Astrocyte (in vitro differentiated cells and primary cell): ENCODE measurements around the gene SCTR. TPM values are rescaled to one million over a fixed set of nuclear protein-coding genes. Genes with fewer than 3 reads are reported as not detected.

Experiments
- DNase-seq: peaks from one replicate; pipeline ENCODE4 v3.0.0-alpha.2; 2010; ENCODE audit warnings: low read depth
- FAIRE-seq: peaks from 2 replicates; lab custom pipeline; 2011; peaks lifted over from hg19 to GRCh38; lab: Jason Lieb, UNC
- H2AFZ ChIP-seq: 2 replicates; pipeline ENCODE4 v1.6.0; 2012; ENCODE audit warnings: low read depth, low read length, inconsistent platforms
- H3K27ac ChIP-seq: 2 replicates; pipeline ENCODE4 v1.5.1; 2011; ENCODE audit warnings: low read depth, low read length, inconsistent platforms
- H3K27me3 ChIP-seq: 2 replicates; pipeline ENCODE4 v1.6.0; 2011; ENCODE audit warnings: low read length, inconsistent platforms; ENCODE audit not compliant: insufficient read depth
- H3K36me3 ChIP-seq: 2 replicates; pipeline ENCODE4 v1.5.1; 2011; ENCODE audit warnings: low read length, inconsistent platforms; ENCODE audit not compliant: insufficient read depth
- H3K4me1 ChIP-seq: 2 replicates; pipeline ENCODE4 v1.5.1; 2011; ENCODE audit warnings: low read length, inconsistent platforms; ENCODE audit not compliant: insufficient read depth
- H3K4me2 ChIP-seq: 2 replicates; pipeline ENCODE4 v1.6.0; 2012; ENCODE audit warnings: low read length, inconsistent platforms
- H3K4me3 ChIP-seq: 2 replicates; pipeline ENCODE4 v1.5.1; 2011; ENCODE audit warnings: low read depth, mild to moderate bottlenecking, low read length, inconsistent platforms; ENCODE audit not compliant: insufficient read depth
- H3K79me2 ChIP-seq: 2 replicates; pipeline ENCODE4 v1.6.0; 2012; ENCODE audit warnings: mild to moderate bottlenecking, low read length, inconsistent platforms; ENCODE audit not compliant: insufficient read depth
- H3K9ac ChIP-seq: 2 replicates; pipeline ENCODE4 v1.6.0; 2012; ENCODE audit warnings: mild to moderate bottlenecking, low read length, inconsistent platforms
- H3K9me3 ChIP-seq: 2 replicates; pipeline ENCODE4 v1.5.1; 2012; ENCODE audit warnings: low read depth, mild to moderate bottlenecking, low read length, inconsistent platforms; ENCODE audit not compliant: insufficient read depth
- H4K20me1 ChIP-seq: 2 replicates; pipeline ENCODE4 v1.6.0; 2012; ENCODE audit warnings: low read length, inconsistent platforms; ENCODE audit not compliant: insufficient read depth
- H3K27ac Mint-ChIP-seq: one replicate; pipeline ENCODE4 v1.8.0; 2021; ENCODE audit warnings: mild to moderate bottlenecking, mixed read lengths; ENCODE audit not compliant: unreplicated experiment
- H3K27me3 Mint-ChIP-seq: one replicate; pipeline ENCODE4 v1.8.0; 2021; ENCODE audit warnings: low read depth, mixed read lengths; ENCODE audit not compliant: unreplicated experiment
- H3K36me3 Mint-ChIP-seq: one replicate; pipeline ENCODE4 v1.8.0; 2021; ENCODE audit warnings: low read depth, mixed read lengths; ENCODE audit not compliant: unreplicated experiment
- H3K4me1 Mint-ChIP-seq: one replicate; pipeline ENCODE4 v1.8.0; 2021; ENCODE audit warnings: low read depth, mixed read lengths; ENCODE audit not compliant: unreplicated experiment
- H3K4me3 Mint-ChIP-seq: one replicate; pipeline ENCODE4 v1.8.0; 2021; ENCODE audit warnings: mild to moderate bottlenecking, moderate library complexity, mixed read lengths; ENCODE audit not compliant: unreplicated experiment
- H3K9me3 Mint-ChIP-seq: one replicate; pipeline ENCODE4 v1.8.0; 2021; ENCODE audit warnings: mild to moderate bottlenecking, mixed read lengths; ENCODE audit not compliant: unreplicated experiment
- EZH2 ChIP-seq: IDR thresholded peaks from 2 replicates; pipeline ENCODE4 v1.6.1; 2012; ENCODE audit warnings: mild to moderate bottlenecking, low read length, inconsistent platforms; ENCODE audit not compliant: insufficient read depth
- total RNA-seq: library from RNA; stranded (reverse); gene quantifications from 2 replicates; pipeline ENCODE4 v1.2.1, GENCODE V29; 2021
- TF ChIP-seq, protein P1 (sequence below): IDR thresholded peaks from 2 replicates; pipeline ENCODE4 v1.5.1; 2011; ENCODE audit warnings: low read depth, mild to moderate bottlenecking, inconsistent platforms, low read length, moderate library complexity; ENCODE audit not compliant: insufficient read depth

SCTR gene
- total RNA-seq, 1 donor from 2014 or later: not detected

DNA sequence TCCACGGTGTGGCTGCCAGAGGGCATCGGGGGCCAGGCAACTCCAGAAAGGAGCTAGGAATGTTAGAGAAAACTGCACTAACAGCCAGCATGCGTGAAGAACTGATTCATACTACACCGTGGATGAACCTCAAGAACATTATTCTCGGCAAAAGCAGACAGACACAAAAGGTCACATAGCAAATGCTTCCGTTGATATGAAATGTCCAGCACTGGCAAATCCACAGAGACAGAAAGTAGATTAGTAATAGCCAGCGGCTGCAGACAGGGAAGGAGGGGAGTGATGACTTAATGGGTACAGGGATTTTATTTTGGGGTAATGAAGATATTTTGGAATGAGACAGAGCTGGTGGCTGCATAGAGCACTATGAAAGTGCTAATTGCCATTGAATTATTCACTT, 37.4 kb downstream of the SCTR start:
- no peak overlapping the region for H3K4me3 ChIP-seq
- Mint-ChIP-seq H3K9me3 (no peaks in the 10 kb centered on the region), H3K27me3 (peaks cover 5% of the 10 kb centered on the region), H3K4me3 (no peak overlapping the region), H3K36me3 (no peaks in the 10 kb centered on the region), H3K4me1 (peaks cover 54% of the 10 kb centered on the region), H3K27ac (peak overlapping the region; percentile 49)
- H3K9ac ChIP-seq: no peak overlapping the region
- TF ChIP-seq, protein P1, sequence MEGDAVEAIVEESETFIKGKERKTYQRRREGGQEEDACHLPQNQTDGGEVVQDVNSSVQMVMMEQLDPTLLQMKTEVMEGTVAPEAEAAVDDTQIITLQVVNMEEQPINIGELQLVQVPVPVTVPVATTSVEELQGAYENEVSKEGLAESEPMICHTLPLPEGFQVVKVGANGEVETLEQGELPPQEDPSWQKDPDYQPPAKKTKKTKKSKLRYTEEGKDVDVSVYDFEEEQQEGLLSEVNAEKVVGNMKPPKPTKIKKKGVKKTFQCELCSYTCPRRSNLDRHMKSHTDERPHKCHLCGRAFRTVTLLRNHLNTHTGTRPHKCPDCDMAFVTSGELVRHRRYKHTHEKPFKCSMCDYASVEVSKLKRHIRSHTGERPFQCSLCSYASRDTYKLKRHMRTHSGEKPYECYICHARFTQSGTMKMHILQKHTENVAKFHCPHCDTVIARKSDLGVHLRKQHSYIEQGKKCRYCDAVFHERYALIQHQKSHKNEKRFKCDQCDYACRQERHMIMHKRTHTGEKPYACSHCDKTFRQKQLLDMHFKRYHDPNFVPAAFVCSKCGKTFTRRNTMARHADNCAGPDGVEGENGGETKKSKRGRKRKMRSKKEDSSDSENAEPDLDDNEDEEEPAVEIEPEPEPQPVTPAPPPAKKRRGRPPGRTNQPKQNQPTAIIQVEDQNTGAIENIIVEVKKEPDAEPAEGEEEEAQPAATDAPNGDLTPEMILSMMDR: no peak
- TF ChIP-seq EZH2: no peak
- H3K27me3 ChIP-seq: no peaks in the 10 kb centered on the region
- no peaks in the 10 kb centered on the region for H3K9me3 ChIP-seq
- H2AFZ ChIP-seq: no peak overlapping the region
- H3K27ac ChIP-seq: no peak overlapping the region
- peaks cover 3% of the 10 kb centered on the region for H3K4me1 ChIP-seq
- DNase-seq: peak; percentile 65
- no peaks in the 10 kb centered on the region for H3K79me2 ChIP-seq
- H4K20me1 ChIP-seq: no peaks in the 10 kb centered on the region
- FAIRE-seq: no peak
- no peaks in the 10 kb centered on the region for H3K36me3 ChIP-seq
- H3K4me2 ChIP-seq: peak overlapping the region; percentile 25

DNA sequence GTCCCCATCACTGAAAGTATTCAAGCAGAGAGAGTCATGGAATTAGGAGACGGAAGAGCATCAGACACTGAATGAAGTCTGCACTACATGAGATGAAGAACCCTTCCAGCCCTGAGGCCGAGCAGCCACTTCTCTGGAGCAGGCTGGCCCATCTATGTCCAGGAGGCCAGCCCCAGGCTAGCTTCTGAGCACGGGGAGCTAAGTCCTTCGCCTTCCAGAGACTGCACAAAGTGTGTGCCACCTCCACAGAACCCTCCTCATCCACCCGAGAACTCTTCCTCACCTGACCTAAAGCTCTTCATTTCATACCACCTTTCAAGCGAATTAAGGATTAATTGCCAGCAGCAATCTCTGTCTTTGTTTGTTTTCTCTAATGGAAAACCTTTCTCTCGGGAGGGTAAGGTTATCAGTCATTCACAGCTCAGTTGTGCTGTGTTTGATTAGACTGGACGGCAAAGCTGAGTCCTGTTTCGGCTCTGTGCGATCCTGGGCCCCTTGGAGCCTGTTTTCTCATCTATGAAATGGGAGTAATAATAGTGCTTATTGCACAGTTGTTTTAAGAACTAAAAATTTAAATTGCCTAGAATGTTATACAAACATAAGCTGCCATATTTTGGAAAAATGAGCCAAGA, 38.0 kb downstream of the SCTR start:
- H3K4me1 ChIP-seq: no peaks in the 10 kb centered on the region
- H3K9me3 Mint-ChIP-seq: no peaks in the 10 kb centered on the region
- H2AFZ ChIP-seq: no peak overlapping the region
- H3K4me3 ChIP-seq: no peak overlapping the region
- H3K4me1 Mint-ChIP-seq: peaks cover 50% of the 10 kb centered on the region
- H3K27ac ChIP-seq: no peak overlapping the region
- no peaks in the 10 kb centered on the region for H4K20me1 ChIP-seq
- no peak overlapping the region for H3K4me3 Mint-ChIP-seq
- H3K79me2 ChIP-seq: no peaks in the 10 kb centered on the region
- FAIRE-seq (no peak), DNase-seq (no peak)
- peak overlapping the region; percentile 25 for H3K4me2 ChIP-seq
- no peak for TF ChIP-seq EZH2
- TF ChIP-seq, protein P1: no peak
- peak overlapping the region; percentile 49 for H3K27ac Mint-ChIP-seq
- no peaks in the 10 kb centered on the region for H3K36me3 Mint-ChIP-seq
- no peaks in the 10 kb centered on the region for H3K27me3 ChIP-seq
- H3K27me3 Mint-ChIP-seq: peaks cover 9% of the 10 kb centered on the region
- H3K9ac ChIP-seq: no peak overlapping the region
- H3K9me3 ChIP-seq: no peaks in the 10 kb centered on the region
- H3K36me3 ChIP-seq: no peaks in the 10 kb centered on the region

DNA sequence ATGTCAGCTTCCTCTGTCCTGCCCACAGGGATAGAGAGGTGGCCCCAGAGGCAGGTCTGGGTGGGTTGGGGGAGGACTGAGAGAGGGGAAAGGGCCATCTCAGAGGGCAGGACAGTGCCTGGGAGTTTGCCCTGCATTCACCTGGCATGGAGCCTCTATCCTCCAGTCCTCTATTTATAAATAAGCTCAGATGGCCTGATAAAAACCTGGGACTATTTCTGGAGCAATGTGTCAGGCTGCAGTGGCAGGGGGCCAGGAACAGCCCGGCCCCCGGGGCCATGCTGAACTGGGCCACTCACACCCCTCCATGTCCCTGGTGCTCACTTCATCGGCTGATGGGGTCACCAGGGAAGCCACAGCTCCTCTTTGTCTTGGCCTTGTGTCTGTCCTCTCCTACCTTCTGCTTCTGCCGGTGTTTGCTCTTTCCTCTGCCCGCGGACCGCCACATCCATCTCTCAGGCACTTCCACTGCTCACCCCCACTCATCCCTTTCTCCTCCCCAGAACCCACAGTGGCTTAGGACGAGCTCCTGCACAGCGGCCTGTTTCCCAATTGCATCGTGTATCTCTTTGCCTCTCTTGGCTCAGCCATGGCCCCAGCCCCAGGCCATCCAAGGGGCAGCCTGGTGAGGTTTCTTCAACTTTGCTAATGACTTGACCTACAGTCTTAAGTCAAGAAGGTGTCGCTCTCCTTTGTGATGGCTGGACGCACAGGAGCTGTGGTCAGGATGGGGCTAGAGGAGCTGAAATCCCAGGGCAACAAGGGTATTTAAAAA, 38.8 kb downstream of the SCTR start:
- H3K27me3 ChIP-seq: no peaks in the 10 kb centered on the region
- H4K20me1 ChIP-seq: no peaks in the 10 kb centered on the region
- Mint-ChIP-seq H3K4me3 (no peak overlapping the region), H3K4me1 (peaks cover 43% of the 10 kb centered on the region), H3K27me3 (peaks cover 16% of the 10 kb centered on the region), H3K36me3 (no peaks in the 10 kb centered on the region), H3K27ac (no peak overlapping the region), H3K9me3 (no peaks in the 10 kb centered on the region)
- no peak overlapping the region for H3K27ac ChIP-seq
- no peaks in the 10 kb centered on the region for H3K9me3 ChIP-seq
- no peak for DNase-seq
- no peak overlapping the region for H3K9ac ChIP-seq
- H3K79me2 ChIP-seq: no peaks in the 10 kb centered on the region
- H3K4me3 ChIP-seq: no peak overlapping the region
- no peak for FAIRE-seq
- H3K36me3 ChIP-seq: no peaks in the 10 kb centered on the region
- H3K4me1 ChIP-seq: no peaks in the 10 kb centered on the region
- TF ChIP-seq, protein P1: no peak
- TF ChIP-seq EZH2: no peak
- no peak overlapping the region for H3K4me2 ChIP-seq
- no peak overlapping the region for H2AFZ ChIP-seq
